ENCODE results near the gene RPL4. TPM values are rescaled to one million over a fixed set of nuclear protein-coding genes. Genes with fewer than 3 reads are reported as not detected.

RPL4 gene
- polyA plus RNA-seq, 3 donors: 533 to 1,696 (median 536) TPM

DNA sequence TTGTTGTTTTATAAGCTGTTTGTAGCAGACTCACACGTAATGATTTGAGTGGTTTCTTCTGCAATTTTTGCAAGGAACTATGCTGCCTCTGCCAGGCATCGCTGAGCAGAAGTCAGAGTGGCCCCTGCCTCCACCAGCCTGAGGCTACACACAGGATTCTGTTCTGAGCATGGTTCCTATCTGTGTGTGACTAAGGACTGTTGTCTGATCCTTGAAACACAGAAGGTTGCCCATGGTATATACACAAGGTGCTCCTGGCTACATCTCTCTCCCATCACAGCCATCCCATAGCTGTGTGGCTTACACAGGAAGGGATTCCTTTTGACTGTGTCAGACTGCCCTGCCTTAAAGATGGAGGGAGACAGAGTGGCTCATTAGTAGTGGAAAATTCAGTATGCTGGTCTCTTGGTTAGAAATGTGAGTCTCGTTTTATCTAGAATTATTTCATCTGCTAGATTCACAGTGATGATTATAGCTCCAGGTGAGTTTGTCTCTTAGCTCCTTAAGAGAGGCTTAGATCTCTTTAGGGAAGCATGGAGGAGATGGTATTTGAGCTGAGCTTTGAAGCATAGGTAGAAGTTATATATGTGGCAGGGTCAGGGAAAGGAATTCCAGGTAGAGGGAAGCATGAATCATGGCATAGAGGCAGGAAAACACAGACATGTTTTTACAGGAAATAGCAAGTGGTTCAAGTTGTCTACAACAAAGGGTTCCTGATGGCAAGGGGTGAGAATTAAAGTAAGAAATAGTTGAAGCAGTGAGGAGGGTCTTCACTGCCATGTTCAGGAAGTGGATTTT is 44.6 kb downstream of the RPL4 start:
- no peak for TF ChIP-seq CTCF (IDR thresholded peaks at IDR 0.05)
- Histone ChIP-seq H3K9me3 (replicated peaks in 1 of 2; ENCODE audit: control insufficient read depth in 1 of 2, insufficient read depth in 1 of 2, low read length in 2 of 2) (no peaks in the 10 kb centered on the region), H3K4me2 (replicated peaks; ENCODE audit: extremely low read depth, low read length, poor library complexity, severe bottlenecking) (no peak overlapping the region), H3K9ac (ENCODE audit: insufficient read depth, low read length, poor library complexity, severe bottlenecking) (no peak overlapping the region), H3K36me3 (replicated peaks in 1 of 2; ENCODE audit: control insufficient read depth in 1 of 2, insufficient read depth in 2 of 2, low read length in 2 of 2) (peaks cover 20 to 61% of the 10 kb centered on the region in 2 donors), H4K20me1 (ENCODE audit: insufficient read depth, low read length) (peaks cover 11% of the 10 kb centered on the region), H3K4me3 (replicated peaks in 1 of 3; ENCODE audit: low read depth in 2 of 3, low read length in 3 of 3) (no peak overlapping the region), H2AFZ (ENCODE audit: insufficient read depth, low read depth, low read length, poor library complexity, severe bottlenecking) (no peak overlapping the region), H3K27me3 (ENCODE audit: control insufficient read depth in 2 of 2, insufficient read depth in 2 of 2, low read length in 2 of 2) (no peaks in the 10 kb centered on the region), H3K4me1 (ENCODE audit: control insufficient read depth in 1 of 2, insufficient read depth in 2 of 2, low read length in 2 of 2) (peaks cover 5 to 6% of the 10 kb centered on the region in 2 donors), H3K27ac (ENCODE audit: low read depth in 1 of 2, low read length in 2 of 2) (peak overlapping the region in 1 of 2 donors; percentile 37), H3K79me2 (ENCODE audit: insufficient read depth, low read length) (peaks cover 2% of the 10 kb centered on the region)
- Mint-ChIP-seq H3K36me3 (peaks cover 50 to 67% of the 10 kb centered on the region in 2 donors), H3K9me3 (peaks cover 0 to 2% (median 0%) of the 10 kb centered on the region in 7 donors), H3K4me3 (no peak overlapping the region), H3K4me1 (peaks cover 16% of the 10 kb centered on the region), H3K27ac (peak overlapping the region in 3 of 7 donors; percentile 23 to 46 (median 24)), H3K27me3 (ENCODE audit: low read depth in 3 of 3) (peaks cover 0 to 2% (median 1%) of the 10 kb centered on the region in 3 donors)
- DNase-seq: no peak
- intact Hi-C loops (cut with micrococcal nuclease): no loop called here
- 75% methylated on average over 2 of the region's 3 CpGs for WGBS (ENCODE audit: insufficient coverage)

- Histone ChIP-seq H3K79me2 (ENCODE audit: insufficient read depth, low read length) (peaks cover 6% of the 10 kb centered on the region), H3K27ac (ENCODE audit: low read depth in 1 of 2, low read length in 2 of 2) (peak overlapping the region in 1 of 2 donors; percentile 22), H3K27me3 (ENCODE audit: control insufficient read depth in 2 of 2, insufficient read depth in 2 of 2, low read length in 2 of 2) (no peaks in the 10 kb centered on the region), H3K36me3 (replicated peaks in 1 of 2; ENCODE audit: control insufficient read depth in 1 of 2, insufficient read depth in 2 of 2, low read length in 2 of 2) (peaks cover 13 to 48% of the 10 kb centered on the region in 2 donors), H3K4me3 (replicated peaks in 1 of 3; ENCODE audit: low read depth in 2 of 3, low read length in 3 of 3) (no peak overlapping the region), H3K9me3 (replicated peaks in 1 of 2; ENCODE audit: control insufficient read depth in 1 of 2, insufficient read depth in 1 of 2, low read length in 2 of 2) (no peaks in the 10 kb centered on the region), H3K4me2 (replicated peaks; ENCODE audit: extremely low read depth, low read length, poor library complexity, severe bottlenecking) (no peak overlapping the region), H2AFZ (ENCODE audit: insufficient read depth, low read depth, low read length, poor library complexity, severe bottlenecking) (no peak overlapping the region), H3K4me1 (ENCODE audit: control insufficient read depth in 1 of 2, insufficient read depth in 2 of 2, low read length in 2 of 2) (peaks cover 15 to 25% of the 10 kb centered on the region in 2 donors), H4K20me1 (ENCODE audit: insufficient read depth, low read length) (peaks cover 20% of the 10 kb centered on the region), H3K9ac (ENCODE audit: insufficient read depth, low read length, poor library complexity, severe bottlenecking) (no peak overlapping the region)
- peaks cover 31% of the 10 kb centered on the region for H3K4me1 Mint-ChIP-seq
- H3K36me3 Mint-ChIP-seq: peaks cover 44 to 53% of the 10 kb centered on the region in 2 donors
- no peaks in the 10 kb centered on the region for H3K9me3 Mint-ChIP-seq
- H3K27ac Mint-ChIP-seq: peak overlapping the region in 3 of 7 donors; percentile 33 to 76 (median 60)
- no peak for DNase-seq
- intact Hi-C loops (cut with micrococcal nuclease): no loop called here
- peaks cover 0 to 1% (median 0%) of the 10 kb centered on the region in 3 donors for H3K27me3 Mint-ChIP-seq (ENCODE audit: low read depth in 3 of 3)
- no peak for TF ChIP-seq CTCF (IDR thresholded peaks at IDR 0.05)
- H3K4me3 Mint-ChIP-seq: no peak overlapping the region
- no CpG with 5 or more reads among the region's 3 CpGs for WGBS (ENCODE audit: insufficient coverage)
These were observed 48.4 kb downstream of the RPL4 start for GRCh38 chr15:66456211-66456610.
